Transverse colon (tissue), 4 donors: ENCODE measurements around the gene MOGAT3. TPM values are rescaled to one million over a fixed set of nuclear protein-coding genes. Genes with fewer than 3 reads are reported as not detected.

Experiments used
- DNase-seq: peaks from one replicate; pipeline ENCODE4 v3.0.0-alpha.2; 2019
- H3K27ac ChIP-seq, 4 donors: fragments of 200-600 bp; sonication (generic); 2 replicates each; pipeline ENCODE4 v1.5.1; 2016 to 2018; ENCODE audit warnings: inconsistent platforms in 4 of 4
- H3K27me3 ChIP-seq: fragments of 200-600 bp; sonication (generic); 2 replicates; pipeline ENCODE4 v1.5.1; 2017; ENCODE audit warnings: inconsistent platforms
- H3K36me3 ChIP-seq, 4 donors: fragments of 200-600 bp; sonication (generic); 2 replicates each; pipeline ENCODE4 v1.5.1; 2017 to 2019; ENCODE audit warnings: inconsistent platforms in 4 of 4
- H3K4me1 ChIP-seq, 4 donors: fragments of 200-600 bp; sonication (generic); 2 replicates each; pipeline ENCODE4 v1.5.1; 2017 to 2020; ENCODE audit warnings: inconsistent platforms in 4 of 4
- H3K4me3 ChIP-seq, 4 donors: fragments of 200-600 bp; sonication (generic); 1 replicate in 1 of 4; 2 replicates in 3 of 4; pipeline versions ENCODE4 v1.5.1 to v1.6.1; 2017 to 2019; ENCODE audit warnings: inconsistent platforms in 4 of 4
- H3K9me3 ChIP-seq, 2 donors: fragments of 200-600 bp; sonication (generic); 2 replicates each; pipeline ENCODE4 v1.5.1; 2017 to 2019; ENCODE audit warnings: inconsistent platforms in 2 of 2
- EP300 ChIP-seq: sonication (generic); formaldehyde crosslinking; IDR thresholded peaks from one replicate; pipeline ENCODE4 v1.6.1; 2017; ENCODE audit warnings: antibody characterized with exemption, low read depth
- POLR2A ChIP-seq: fragments of 450-650 bp; IDR thresholded peaks from one replicate; pipeline ENCODE4 v1.6.1; 2016; ENCODE audit warnings: antibody characterized with exemption, mild to moderate bottlenecking, moderate library complexity
- POLR2AphosphoS5 ChIP-seq, 3 donors: sonication (generic); formaldehyde crosslinking; IDR thresholded peaks; one replicate each; pipeline ENCODE4 v1.6.1; 2016; ENCODE audit warnings: antibody characterized with exemption in 3 of 3
- WGBS, 2 donors: methylation state at CpG; one replicate each; pipeline ENCODE4 v1.1.5; 2018; ENCODE audit warnings: low coverage in 1 of 2; 5-methylcytosine and 5-hydroxymethylcytosine counted together
- in situ Hi-C, 4 donors: fragments of 200-750 bp; cut with MboI; loops; one replicate each; pipeline versions ENCODE4 v1.15.0 to v1.15.1; 2017; ENCODE audit warnings: low sequenced_read_pairs in 3 of 4, low pct_ligation_motif_present in 1 of 4, low pct_unique_long_range_greater_than_20kb in 1 of 4
- intact Hi-C: fragments of 100-400 bp; cut with DNase I; formaldehyde crosslinking; loops from one replicate; pipeline ENCODE4 v1.15.1; 2023; ENCODE audit warnings: low total_unique reads
- total RNA-seq, 4 donors: library from RNA; depleted of rRNA; stranded (reverse); fragments of >200 nt; gene quantifications; one replicate each; pipeline ENCODE4 v1.1.0, GENCODE V29; 2016
- TF ChIP-seq, protein P1 (sequence below), 5 experiments: fragments of 200-600 bp in 3 of 5; fragments of 450-650 bp in 2 of 5; sonication (generic) in 3 of 5; IDR thresholded peaks; 1 replicate in 2 of 5; 2 replicates in 3 of 5; pipeline ENCODE4 v1.5.1; 2016 to 2017; ENCODE audit warnings: antibody characterized with exemption in 5 of 5, inconsistent platforms in 3 of 5, mild to moderate bottlenecking in 2 of 5, moderate library complexity in 1 of 5

MOGAT3 gene
- total RNA-seq, 4 donors from 2014 or later: 31.7 to 56.9 (median 44.3) TPM

DNA sequence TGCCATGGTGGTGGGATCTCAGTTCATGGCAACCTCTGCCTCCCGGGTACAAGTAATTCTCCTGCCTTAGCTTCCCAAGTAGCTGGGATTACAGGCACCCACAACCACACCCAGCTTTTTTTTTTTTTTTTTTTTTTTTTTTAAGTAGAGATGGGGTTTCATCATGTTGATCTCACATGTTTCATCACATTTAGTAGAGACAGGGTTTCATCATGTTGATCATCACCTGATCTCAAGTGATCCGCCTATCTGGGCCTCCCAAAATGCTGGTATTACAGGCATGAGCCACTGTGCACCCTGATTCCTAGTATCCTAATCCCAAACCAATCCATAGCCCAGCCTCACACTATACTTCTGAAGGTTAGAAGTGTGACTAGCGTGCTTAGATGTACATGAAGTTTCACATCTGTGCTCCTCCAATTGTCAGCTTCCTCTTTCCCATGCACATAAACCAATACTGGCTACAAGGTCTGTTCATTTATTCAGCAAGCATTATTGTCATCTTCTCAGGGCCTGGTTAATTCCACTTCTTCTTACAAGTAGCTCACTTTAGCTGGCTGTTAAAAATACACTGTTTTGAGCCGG is 13.9 kb downstream of the MOGAT3 start:
- no peak for DNase-seq
- H3K4me3 ChIP-seq: no peak overlapping the region
- intact Hi-C loops: no loop called here
- no peak for TF ChIP-seq EP300
- TF ChIP-seq, protein P1, sequence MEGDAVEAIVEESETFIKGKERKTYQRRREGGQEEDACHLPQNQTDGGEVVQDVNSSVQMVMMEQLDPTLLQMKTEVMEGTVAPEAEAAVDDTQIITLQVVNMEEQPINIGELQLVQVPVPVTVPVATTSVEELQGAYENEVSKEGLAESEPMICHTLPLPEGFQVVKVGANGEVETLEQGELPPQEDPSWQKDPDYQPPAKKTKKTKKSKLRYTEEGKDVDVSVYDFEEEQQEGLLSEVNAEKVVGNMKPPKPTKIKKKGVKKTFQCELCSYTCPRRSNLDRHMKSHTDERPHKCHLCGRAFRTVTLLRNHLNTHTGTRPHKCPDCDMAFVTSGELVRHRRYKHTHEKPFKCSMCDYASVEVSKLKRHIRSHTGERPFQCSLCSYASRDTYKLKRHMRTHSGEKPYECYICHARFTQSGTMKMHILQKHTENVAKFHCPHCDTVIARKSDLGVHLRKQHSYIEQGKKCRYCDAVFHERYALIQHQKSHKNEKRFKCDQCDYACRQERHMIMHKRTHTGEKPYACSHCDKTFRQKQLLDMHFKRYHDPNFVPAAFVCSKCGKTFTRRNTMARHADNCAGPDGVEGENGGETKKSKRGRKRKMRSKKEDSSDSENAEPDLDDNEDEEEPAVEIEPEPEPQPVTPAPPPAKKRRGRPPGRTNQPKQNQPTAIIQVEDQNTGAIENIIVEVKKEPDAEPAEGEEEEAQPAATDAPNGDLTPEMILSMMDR (IDR thresholded peaks at IDR 0.05): no peak
- no peak for TF ChIP-seq POLR2AphosphoS5 (IDR thresholded peaks at IDR 0.05)
- TF ChIP-seq POLR2A: no peak
- H3K9me3 ChIP-seq: no peaks in the 10 kb centered on the region
- 80 to 94% methylated on average over 2 to 4 of the region's 4 CpGs for WGBS, 2 donors
- H3K27ac ChIP-seq: no peak overlapping the region
- peaks cover 0 to 7% (median 4%) of the 10 kb centered on the region in 4 donors for H3K4me1 ChIP-seq
- in situ Hi-C loops: no loop called here
- peaks cover 9% of the 10 kb centered on the region for H3K27me3 ChIP-seq
- H3K36me3 ChIP-seq: no peaks in the 10 kb centered on the region

- TF ChIP-seq, protein P1 (IDR thresholded peaks at IDR 0.05): no peak
- TF ChIP-seq POLR2A (no peak), POLR2AphosphoS5 (IDR thresholded peaks at IDR 0.05) (no peak), EP300 (no peak)
- DNase-seq: no peak
- no peaks in the 10 kb centered on the region for H3K36me3 ChIP-seq
- no peak overlapping the region for H3K27ac ChIP-seq
- H3K4me1 ChIP-seq: peaks cover 0 to 6% (median 4%) of the 10 kb centered on the region in 4 donors
- H3K9me3 ChIP-seq: no peaks in the 10 kb centered on the region
- H3K27me3 ChIP-seq: peaks cover 17% of the 10 kb centered on the region
- 49 to 71% methylated on average over 4 to 6 of the region's 6 CpGs for WGBS, 2 donors
- in situ Hi-C loops (no loop called here), intact Hi-C loops (no loop called here)
- H3K4me3 ChIP-seq: no peak overlapping the region
Observed at GRCh38 chr7:101186194-101186593, 14.6 kb downstream of the MOGAT3 start.

- no peak overlapping the region for H3K27ac ChIP-seq
- DNase-seq: peak; percentile 15
- H3K36me3 ChIP-seq: no peaks in the 10 kb centered on the region
- no peaks in the 10 kb centered on the region for H3K9me3 ChIP-seq
- in situ Hi-C loops (no loop called here), intact Hi-C loops (no loop called here)
- H3K4me3 ChIP-seq: no peak overlapping the region
- H3K4me1 ChIP-seq: peaks cover under 1 to 6% (median 4%) of the 10 kb centered on the region in 4 donors
- peaks cover 25% of the 10 kb centered on the region for H3K27me3 ChIP-seq
- TF ChIP-seq POLR2AphosphoS5 (IDR thresholded peaks at IDR 0.05) (no peak), POLR2A (no peak), EP300 (no peak)
- TF ChIP-seq, protein P1 (IDR thresholded peaks at IDR 0.05): no peak
- 42% methylated on average over 5 of the region's 5 CpGs; no CpG with 5 or more reads in 1 of the 2 donors for WGBS, 2 donors
Observed at GRCh38 chr7:101185258-101185839, 15.5 kb downstream of the MOGAT3 start.

DNA sequence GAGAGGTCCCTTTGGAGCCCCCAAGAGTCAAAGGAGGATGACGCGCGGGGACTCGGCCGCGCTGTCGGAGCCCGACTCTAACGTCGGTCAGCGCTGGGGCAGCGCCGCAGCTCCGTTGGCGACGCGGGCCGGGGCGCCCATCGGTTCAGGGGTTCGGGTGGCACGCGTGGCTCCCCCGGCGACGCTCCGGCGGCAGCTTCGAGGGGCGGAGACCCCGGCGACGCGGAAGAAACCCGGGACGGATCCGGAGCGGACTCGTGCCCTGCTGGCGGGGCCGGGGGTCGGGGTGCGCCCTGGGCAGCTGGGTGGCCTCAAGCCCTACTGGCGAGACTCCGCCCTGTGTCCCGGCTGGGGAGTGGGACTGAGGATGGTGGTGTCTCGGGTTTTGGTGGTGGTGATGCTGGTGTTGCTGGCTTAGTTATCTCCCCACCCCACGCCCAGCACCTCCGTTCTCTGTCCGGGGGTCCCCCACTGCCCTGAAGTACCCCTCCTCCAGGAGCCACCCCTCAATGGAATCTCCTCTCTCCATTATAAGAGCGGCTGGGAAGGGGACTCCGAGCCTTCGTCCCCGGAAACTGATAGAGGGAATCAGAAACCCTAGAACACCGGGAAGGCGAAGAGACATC is 20.6 kb downstream of the MOGAT3 start, which contains the start of gene NAT16:
Gene NAT16 (minus strand): TSS at position 164 of the 626 bp plus-strand sequence. CDS start 5,486 bp downstream, outside the sequence.
- H3K4me3 ChIP-seq: peak within 1 kb of the TSS in 1 of 4 donors; percentile 13
- DNase-seq: no peak
- WGBS, 2 donors: 16% methylated on average over 25 of the region's 56 CpGs; no CpG with 5 or more reads in 1 of the 2 donors
- in situ Hi-C loops: no loop called here
- peaks cover 76% of the 10 kb centered on the region for H3K27me3 ChIP-seq
- intact Hi-C loops: no loop called here
- H3K9me3 ChIP-seq: no peaks in the 10 kb centered on the region
- H3K27ac ChIP-seq: no peak within 1 kb of the TSS
- no peak for TF ChIP-seq POLR2A
- no peak for TF ChIP-seq EP300
- no peak for TF ChIP-seq POLR2AphosphoS5 (IDR thresholded peaks at IDR 0.05)
- TF ChIP-seq, protein P1 (IDR thresholded peaks at IDR 0.05): no peak
- H3K4me1 ChIP-seq: peaks cover 9 to 17% (median 14%) of the 10 kb centered on the region in 4 donors
- H3K36me3 ChIP-seq: no peaks in the 10 kb centered on the region
